Neural cell (in vitro differentiated cells): ENCODE results near the gene ADK.

Experiments used
- CTCF ChIP-seq: fragments of 450-650 bp; IDR thresholded peaks from 2 replicates; pipeline ENCODE4 v1.5.1; 2014; ENCODE audit warnings: antibody characterized with exemption, mild to moderate bottlenecking, moderate library complexity; ENCODE audit not compliant: poor library complexity, severe bottlenecking
- EZH2 ChIP-seq: fragments of 200-600, 300-800 bp; shearing (Covaris generic), sonication (generic); IDR thresholded peaks from 2 replicates; pipeline ENCODE4 v1.6.1; 2014; ENCODE audit warnings: antibody characterized with exemption, low read length, borderline replicate concordance, mild to moderate bottlenecking; ENCODE audit not compliant: insufficient read depth, poor library complexity, severe bottlenecking
- POLR2AphosphoS5 ChIP-seq: IDR thresholded peaks from 2 replicates; pipeline ENCODE4 v1.6.1; 2012
- TAF1 ChIP-seq: IDR thresholded peaks from 2 replicates; pipeline ENCODE4 v1.6.1; 2012; ENCODE audit warnings: low read depth

- TF ChIP-seq CTCF (no peak), POLR2AphosphoS5 (no peak), EZH2 (no peak), TAF1 (no peak)
Measured at GRCh38 chr10:74750848-74751274, 599.8 kb downstream of the ADK start.
